Measurements from ENCODE around the gene SLC5A1. TPM values are rescaled to one million over a fixed set of nuclear protein-coding genes. Genes with fewer than 3 reads are reported as not detected.
"Not testable (repeated sequence)": the region's sequence is repeated elsewhere in the genome, so short reads cannot be mapped to it uniquely, and the experiment has no call there.

Gene SLC5A1
- total RNA-seq, 1 experiment from 2014 or later = not detected

DNA sequence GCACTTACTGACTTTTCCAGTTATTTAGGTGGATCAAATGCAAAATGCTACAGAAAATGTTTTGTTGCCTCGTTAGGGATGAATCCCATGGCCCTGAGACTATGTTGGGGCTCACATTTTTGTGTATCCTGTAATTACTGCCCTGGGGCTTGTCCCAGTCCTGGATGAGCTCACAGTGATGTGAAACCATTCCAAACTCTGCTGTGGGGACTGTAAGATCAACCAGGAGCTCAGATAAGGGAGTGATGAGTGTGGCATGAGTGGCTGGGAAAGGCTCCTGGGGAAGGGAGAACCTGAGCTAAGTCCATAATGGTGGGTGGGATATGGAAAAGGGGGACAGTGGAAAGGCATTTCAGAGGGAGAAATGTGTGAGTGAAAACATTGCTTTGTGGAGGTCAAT, 54.0 kb downstream of the SLC5A1 start:
- Histone ChIP-seq H3K27me3 (no peaks in the 10 kb centered on the region), H3K4me1 (no peaks in the 10 kb centered on the region), H3K27ac (no peak overlapping the region)

DNA sequence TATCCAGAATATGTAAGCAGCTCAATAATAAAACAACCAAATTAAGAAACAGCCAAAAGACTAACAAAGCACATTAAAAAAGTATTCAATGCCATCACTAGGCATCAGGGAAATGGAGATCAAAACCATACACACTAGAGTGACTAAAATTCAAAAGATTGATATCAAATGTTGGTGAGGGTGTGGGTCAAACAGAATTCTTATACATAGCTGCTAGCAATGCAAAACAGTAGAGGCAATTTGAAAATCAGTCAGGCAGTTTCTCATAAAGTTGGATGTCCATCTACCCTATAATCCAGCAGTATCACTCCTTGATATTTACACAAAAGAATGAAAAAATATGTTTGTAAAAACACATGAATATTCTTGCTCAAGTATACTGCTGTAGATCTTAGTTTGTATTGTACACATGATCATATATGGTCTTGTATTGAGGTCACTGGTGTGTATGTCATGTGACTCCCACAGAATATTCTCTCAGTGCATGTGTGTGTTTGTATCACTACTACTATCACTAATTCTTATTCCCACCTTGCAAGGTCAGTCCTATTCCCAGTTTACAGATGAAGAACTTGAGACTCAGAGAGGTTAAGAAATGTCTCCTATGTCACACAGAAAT, 54.9 kb downstream of the SLC5A1 start:
- no peaks in the 10 kb centered on the region for H3K36me3 ChIP-seq
- no peaks in the 10 kb centered on the region for H3K27me3 ChIP-seq
- H3K9me3 ChIP-seq (replicated peaks) = no peaks in the 10 kb centered on the region
- no peak overlapping the region for H3K4me3 ChIP-seq
- H3K4me1 ChIP-seq = no peaks in the 10 kb centered on the region
- no peak for DNase-seq
- no peak overlapping the region for H3K27ac ChIP-seq

More for the DNA sequence above, 54.0 kb downstream of the SLC5A1 start:
- Histone ChIP-seq H3K4me3 (no peak overlapping the region), H3K9me3 (replicated peaks) (no peaks in the 10 kb centered on the region), H3K36me3 (no peaks in the 10 kb centered on the region)
- DNase-seq = no peak

DNA sequence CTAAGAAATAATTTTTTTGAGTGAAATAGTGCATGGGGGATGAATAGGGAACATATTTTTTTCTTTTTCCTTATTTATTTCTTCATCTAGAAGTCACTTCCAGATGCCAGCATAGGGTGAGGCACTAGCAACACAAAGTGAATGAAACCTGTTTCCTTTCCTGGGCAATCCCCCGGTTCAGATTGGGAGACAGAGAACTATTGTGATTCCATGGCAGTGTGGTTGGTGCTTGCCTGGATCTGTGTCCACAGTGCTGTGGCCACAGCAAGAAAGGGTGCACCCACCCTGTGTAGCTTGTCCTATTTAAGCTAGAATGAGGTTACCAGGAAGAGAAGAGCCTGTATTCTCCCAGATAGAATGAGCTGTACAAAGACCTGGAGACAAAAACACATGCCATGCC, 57.6 kb downstream of the SLC5A1 start:
- H3K4me1 ChIP-seq = no peaks in the 10 kb centered on the region
- no peak overlapping the region for H3K4me3 ChIP-seq
- H3K36me3 ChIP-seq = no peaks in the 10 kb centered on the region
- no peaks in the 10 kb centered on the region for H3K27me3 ChIP-seq
- no peaks in the 10 kb centered on the region for H3K9me3 ChIP-seq (replicated peaks)
- DNase-seq = no peak
- no peak overlapping the region for H3K27ac ChIP-seq

DNA sequence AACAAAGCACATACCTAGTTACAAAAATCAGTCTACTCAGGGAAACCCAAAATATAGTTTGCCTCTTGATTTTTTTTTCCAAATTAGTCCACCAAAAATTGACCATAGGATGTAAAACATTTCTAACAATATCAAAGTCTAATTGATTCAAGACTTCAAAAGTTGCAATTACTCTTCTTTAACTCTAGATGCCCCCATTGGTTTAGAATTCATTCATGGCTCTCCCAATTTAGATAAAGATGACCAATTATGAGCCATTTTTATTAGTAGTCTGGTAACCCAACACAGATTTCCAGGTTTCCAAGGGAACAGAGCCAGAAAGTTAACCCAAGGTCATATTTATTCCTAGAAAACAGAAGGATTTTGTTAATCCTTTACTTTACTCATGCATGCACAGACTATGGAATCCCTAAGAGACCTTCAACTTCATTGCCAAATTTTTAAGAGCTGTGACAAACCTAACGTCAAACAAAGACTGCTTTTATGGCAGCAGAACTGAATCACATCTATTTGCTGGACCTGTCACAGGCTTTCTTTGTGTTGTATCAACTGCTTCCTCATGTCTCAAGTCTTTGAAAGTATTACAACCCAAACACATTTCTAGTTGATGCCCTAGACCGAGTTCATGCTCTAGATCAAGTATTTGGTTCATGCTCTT, 60.7 kb downstream of the SLC5A1 start:
- no peaks in the 10 kb centered on the region for H3K9me3 ChIP-seq (replicated peaks)
- DNase-seq = peak in 1 of 2 experiments; percentile 2
- H3K27me3 ChIP-seq = no peaks in the 10 kb centered on the region
- H3K27ac ChIP-seq = no peak overlapping the region
- H3K4me1 ChIP-seq = no peaks in the 10 kb centered on the region
- no peaks in the 10 kb centered on the region for H3K36me3 ChIP-seq
- no peak overlapping the region for H3K4me3 ChIP-seq

DNA sequence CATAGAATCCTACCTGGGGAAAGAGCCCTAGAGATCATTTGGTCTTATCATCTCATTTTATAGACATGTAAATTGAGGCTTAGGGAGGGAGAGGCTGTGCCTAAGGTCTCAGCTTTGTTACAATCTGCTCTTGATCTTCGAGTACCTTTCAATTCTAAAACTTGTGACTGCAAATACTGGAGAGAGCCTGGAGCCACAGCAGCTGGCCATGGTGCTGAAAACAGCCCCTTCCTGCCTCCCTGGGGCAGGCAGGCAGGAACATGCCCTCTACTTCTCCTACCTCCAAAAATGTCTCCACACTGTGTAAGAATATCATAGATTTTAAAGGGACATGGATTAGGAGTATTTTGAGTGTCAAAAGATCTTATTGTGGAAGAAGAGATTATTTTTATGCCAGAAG, 63.9 kb downstream of the SLC5A1 start:
- H3K9me3 ChIP-seq (replicated peaks) = no peaks in the 10 kb centered on the region
- peak in 1 of 2 experiments; percentile 49 for DNase-seq

DNA sequence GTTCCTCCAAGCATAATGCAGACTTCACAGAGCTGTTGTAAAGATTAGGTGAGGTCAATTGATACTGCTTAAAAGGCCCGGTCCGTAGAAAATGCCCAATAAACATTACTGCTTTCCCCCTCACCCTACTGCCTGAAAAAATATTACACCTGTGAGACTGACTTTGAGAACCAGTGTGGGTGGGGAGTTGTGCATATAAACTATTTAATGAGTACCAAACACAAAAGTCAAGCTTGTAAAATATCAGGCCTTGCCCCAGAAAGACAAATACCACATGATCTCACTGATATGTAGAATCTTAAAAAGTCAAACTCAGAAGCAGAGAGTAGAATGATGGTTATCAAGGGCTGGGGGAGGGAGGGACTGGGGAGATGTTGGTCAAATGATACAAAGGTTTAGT, 69.3 kb downstream of the SLC5A1 start:
- no peak for DNase-seq
- Histone ChIP-seq H3K36me3 (no peaks in the 10 kb centered on the region), H3K4me1 (no peaks in the 10 kb centered on the region), H3K27ac (no peak overlapping the region), H3K27me3 (no peaks in the 10 kb centered on the region), H3K4me3 (no peak overlapping the region), H3K9me3 (replicated peaks) (no peaks in the 10 kb centered on the region)

More for the DNA sequence above, 63.9 kb downstream of the SLC5A1 start:
- Histone ChIP-seq H3K4me3 (no peak overlapping the region), H3K27me3 (no peaks in the 10 kb centered on the region), H3K4me1 (no peaks in the 10 kb centered on the region), H3K27ac (no peak overlapping the region), H3K36me3 (no peaks in the 10 kb centered on the region)

DNA sequence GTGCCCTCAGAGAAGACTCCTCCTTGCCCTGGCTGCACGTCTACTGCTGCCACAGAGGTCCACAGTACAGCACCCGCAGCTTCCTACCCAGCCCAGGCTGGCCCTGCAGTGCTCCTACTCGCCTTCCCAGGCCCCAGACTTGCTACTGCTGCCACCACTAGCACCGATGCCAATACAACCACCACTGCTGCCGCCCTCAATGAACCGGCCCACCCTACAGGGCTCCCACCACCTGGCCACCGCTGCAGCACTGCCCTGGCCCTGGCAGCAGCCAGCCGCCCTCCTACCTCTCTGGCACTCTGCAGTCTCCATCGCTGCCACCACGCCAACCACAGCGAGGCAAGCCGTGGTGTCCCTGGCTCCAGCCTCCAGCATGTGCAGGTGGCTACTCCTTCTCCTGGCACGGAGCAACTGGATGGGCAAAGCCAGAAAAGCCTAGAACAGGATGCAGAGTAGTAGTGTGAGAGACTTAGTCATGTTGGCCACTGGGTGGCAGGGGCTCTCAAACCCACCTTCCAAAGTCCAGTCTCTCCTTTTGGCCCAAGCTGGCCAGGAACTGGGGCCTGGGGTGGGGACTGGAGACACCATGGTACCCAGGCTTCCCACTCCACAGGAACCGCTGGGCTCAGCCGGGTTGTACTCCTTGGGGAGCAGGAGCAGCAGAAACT, 76.6 kb downstream of the SLC5A1 start:
- no peak for DNase-seq
- no peaks in the 10 kb centered on the region for H3K9me3 ChIP-seq (replicated peaks)
- H3K4me1 ChIP-seq = no peaks in the 10 kb centered on the region
- H3K36me3 ChIP-seq = no peaks in the 10 kb centered on the region
- H3K4me3 ChIP-seq = no peak overlapping the region
- no peak overlapping the region for H3K27ac ChIP-seq
- H3K27me3 ChIP-seq = no peaks in the 10 kb centered on the region

DNA sequence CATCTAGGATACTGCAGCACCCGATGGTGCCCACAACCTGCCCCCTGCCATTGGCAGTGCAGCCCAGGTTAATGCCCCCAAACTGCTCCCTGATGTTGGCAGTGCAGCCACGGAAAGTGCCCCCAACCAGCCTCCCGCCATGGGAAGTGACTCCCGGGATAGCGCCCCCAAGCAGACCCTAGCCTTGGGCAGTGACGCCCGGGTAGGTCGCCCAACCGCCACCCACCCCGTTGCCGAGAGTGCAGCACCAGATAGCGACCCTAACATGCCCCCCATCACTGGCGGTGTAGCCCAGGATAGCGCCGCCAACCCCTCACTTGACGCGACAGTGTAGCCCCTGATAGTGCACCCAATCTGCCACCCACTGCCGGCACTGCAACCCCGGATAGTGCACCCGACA, 77.5 kb downstream of the SLC5A1 start:
- no peak overlapping the region for H3K4me3 ChIP-seq
- DNase-seq = no peak
- no peaks in the 10 kb centered on the region for H3K4me1 ChIP-seq
- H3K36me3 ChIP-seq = no peaks in the 10 kb centered on the region
- no peaks in the 10 kb centered on the region for H3K27me3 ChIP-seq
- H3K27ac ChIP-seq = no peak overlapping the region
- no peaks in the 10 kb centered on the region for H3K9me3 ChIP-seq (replicated peaks)

DNA sequence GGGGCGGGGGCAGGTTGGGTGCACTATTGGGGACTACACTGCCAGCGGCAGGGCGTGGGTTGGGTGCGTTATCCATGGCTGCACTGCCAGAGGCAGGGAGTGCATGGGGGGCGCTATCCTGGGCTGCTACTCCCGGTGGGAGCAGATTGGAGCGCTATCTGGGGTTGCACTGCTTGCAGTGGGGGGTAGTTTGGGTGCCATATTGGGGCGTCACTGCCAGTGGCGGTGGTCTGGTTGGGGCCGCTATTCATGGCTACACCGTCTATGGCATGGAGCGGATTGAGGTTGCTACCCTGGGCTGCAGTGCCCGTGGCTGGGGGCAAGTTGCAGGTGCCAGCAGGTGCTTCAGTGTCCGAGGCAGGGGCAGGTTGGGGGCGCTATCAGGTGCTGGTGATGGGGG, 79.8 kb downstream of the SLC5A1 start:
- Histone ChIP-seq H3K27me3 (no peaks in the 10 kb centered on the region), H3K4me3 (no peak overlapping the region), H3K4me1 (no peaks in the 10 kb centered on the region), H3K9me3 (replicated peaks) (no peaks in the 10 kb centered on the region), H3K36me3 (no peaks in the 10 kb centered on the region), H3K27ac (no peak overlapping the region)
- no peak for DNase-seq

DNA sequence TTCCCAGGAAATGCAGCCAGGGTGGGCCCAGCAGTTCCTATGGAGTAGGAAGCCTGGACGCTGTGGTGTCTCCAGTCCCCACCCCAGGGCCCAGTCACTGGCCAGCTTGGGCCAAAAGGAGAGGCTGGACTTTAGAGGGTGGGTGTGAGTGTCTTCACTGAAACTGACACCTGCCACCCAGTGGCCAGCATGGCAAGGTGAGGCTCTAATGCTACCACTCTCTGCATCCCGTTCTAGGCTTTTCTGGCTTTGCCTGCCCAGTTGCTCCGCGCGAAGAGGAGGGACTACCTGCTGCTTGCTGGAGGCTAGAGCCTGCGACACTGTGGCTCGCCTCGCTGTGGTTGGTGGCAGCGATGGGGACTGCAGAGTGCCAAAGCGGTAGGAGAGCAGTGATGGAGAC, 80.6 kb downstream of the SLC5A1 start:
- Histone ChIP-seq H3K9me3 (replicated peaks) (no peaks in the 10 kb centered on the region), H3K4me3 (no peak overlapping the region), H3K27me3 (no peaks in the 10 kb centered on the region), H3K27ac (no peak overlapping the region), H3K4me1 (no peaks in the 10 kb centered on the region), H3K36me3 (no peaks in the 10 kb centered on the region)
- DNase-seq = no peak

DNA sequence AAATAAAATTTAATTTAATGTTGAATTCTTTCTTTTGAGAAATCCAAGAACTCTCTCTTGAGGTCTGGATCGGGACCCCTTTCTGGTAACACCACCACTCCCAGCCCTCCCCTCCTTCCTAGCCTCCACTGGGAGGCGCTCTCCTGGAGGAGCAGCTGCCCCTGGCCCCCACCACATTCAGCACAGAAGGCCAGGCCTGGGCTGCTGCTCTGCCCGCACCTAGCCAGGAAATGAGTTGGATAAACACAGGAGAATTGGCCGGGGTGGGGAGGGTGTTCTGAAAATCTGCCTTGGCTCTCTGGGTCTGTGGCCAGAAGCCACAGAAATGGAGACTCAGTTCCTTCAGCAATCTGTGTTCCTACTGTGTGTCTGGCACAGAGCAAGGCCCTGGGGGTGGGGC, 84.8 kb downstream of the SLC5A1 start:
- H3K4me3 ChIP-seq = no peak overlapping the region
- no peaks in the 10 kb centered on the region for H3K9me3 ChIP-seq (replicated peaks)
- H3K27ac ChIP-seq = no peak overlapping the region
- no peaks in the 10 kb centered on the region for H3K36me3 ChIP-seq
- H3K4me1 ChIP-seq = no peaks in the 10 kb centered on the region
- no peak for DNase-seq
- H3K27me3 ChIP-seq = no peaks in the 10 kb centered on the region

DNA sequence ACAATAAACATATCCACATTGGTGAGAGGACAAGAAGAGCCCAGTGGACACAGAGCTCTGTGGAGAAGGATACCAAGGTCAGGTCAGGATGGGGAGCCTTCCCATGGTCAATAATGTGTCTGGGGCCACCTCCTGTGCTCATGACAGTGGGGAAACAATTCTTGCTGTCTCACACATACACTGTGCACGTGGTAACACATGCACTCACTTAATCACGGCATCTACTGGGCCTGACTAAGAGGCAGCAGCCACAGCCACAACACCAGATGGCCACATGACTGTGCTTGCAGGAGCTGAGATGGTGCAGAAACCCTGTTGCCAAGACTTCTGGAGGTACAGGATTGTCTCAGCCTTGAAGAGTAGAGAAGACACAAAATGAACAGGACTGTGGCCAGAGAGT, 87.4 kb downstream of the SLC5A1 start:
- no peak overlapping the region for H3K27ac ChIP-seq
- H3K4me3 ChIP-seq = no peak overlapping the region
- no peaks in the 10 kb centered on the region for H3K36me3 ChIP-seq
- H3K4me1 ChIP-seq = no peaks in the 10 kb centered on the region
- no peak for DNase-seq
- H3K27me3 ChIP-seq = no peaks in the 10 kb centered on the region
- no peaks in the 10 kb centered on the region for H3K9me3 ChIP-seq (replicated peaks)

DNA sequence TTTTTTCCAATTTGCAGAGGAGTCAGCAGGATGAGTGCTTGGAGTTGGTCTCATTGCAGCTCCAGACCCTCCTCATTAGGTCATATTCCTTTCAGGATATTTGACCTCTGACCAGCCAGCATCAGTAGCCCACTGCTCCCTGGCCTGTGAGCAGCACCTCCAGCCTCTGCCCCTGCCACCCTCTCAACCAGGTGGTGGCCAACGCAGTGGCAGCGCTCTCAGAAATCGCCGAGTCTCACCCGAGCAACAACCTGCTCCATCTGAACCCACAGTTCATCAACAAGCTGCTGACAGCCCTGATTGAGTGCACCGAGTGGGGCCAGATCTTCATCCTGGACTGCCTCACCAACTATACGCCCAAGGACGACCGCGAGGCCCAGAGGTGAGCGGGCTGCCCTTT, 89.1 kb downstream of the SLC5A1 start:
- no peaks in the 10 kb centered on the region for H3K4me1 ChIP-seq
- DNase-seq = no peak

DNA sequence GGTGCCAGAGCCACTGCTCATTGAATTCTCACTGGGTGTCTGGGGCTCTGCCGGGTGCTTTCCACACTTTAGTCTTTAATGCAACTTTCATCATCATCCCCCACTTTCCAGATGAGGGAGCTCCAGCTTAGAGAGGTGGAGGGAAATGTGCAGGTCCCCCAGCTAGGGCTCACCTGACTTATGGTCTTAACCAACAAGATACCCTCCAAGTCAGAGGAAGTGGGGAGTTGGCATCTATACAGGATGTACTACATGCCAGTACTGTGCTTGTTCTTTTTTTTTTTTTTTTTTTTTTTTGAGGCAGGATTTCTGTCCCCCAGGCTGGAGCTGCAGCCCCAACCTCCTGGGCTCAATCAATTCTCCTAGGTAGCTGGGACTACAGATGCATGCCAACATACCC, 89.7 kb downstream of the SLC5A1 start:
- H3K9me3 ChIP-seq (replicated peaks) = no peaks in the 10 kb centered on the region
- no peak overlapping the region for H3K4me3 ChIP-seq
- no peaks in the 10 kb centered on the region for H3K27me3 ChIP-seq
- H3K27ac ChIP-seq = no peak overlapping the region
- no peaks in the 10 kb centered on the region for H3K4me1 ChIP-seq
- no peak for DNase-seq
- H3K36me3 ChIP-seq = no peaks in the 10 kb centered on the region

More for the DNA sequence above, 89.1 kb downstream of the SLC5A1 start:
- Histone ChIP-seq H3K4me3 (no peak overlapping the region), H3K36me3 (no peaks in the 10 kb centered on the region), H3K27me3 (no peaks in the 10 kb centered on the region), H3K27ac (no peak overlapping the region), H3K9me3 (replicated peaks) (no peaks in the 10 kb centered on the region)

DNA sequence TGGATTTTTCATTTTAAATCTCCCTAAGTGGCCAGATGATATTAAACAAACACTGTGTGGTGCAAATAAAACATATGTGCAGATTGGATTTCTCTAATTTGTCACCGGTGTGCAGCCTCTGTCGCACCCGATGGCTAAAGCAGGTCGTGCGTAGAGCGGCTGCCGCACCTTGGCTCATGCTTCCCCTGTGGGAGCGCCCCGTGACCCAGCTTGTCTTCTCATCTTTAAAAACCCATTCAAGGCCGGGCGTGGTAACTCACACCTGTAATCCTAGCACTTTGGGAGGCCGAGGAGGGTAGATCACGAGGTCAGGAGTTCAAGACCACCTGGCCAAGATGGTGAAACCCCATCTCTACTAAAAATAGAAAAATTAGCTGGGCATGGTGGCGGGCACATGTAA, 91.7 kb downstream of the SLC5A1 start:
- H3K4me1 ChIP-seq; H3K27ac ChIP-seq; DNase-seq; H3K4me3 ChIP-seq; H3K27me3 ChIP-seq; H3K9me3 ChIP-seq (replicated peaks); H3K36me3 ChIP-seq: not testable (repeated sequence)

DNA sequence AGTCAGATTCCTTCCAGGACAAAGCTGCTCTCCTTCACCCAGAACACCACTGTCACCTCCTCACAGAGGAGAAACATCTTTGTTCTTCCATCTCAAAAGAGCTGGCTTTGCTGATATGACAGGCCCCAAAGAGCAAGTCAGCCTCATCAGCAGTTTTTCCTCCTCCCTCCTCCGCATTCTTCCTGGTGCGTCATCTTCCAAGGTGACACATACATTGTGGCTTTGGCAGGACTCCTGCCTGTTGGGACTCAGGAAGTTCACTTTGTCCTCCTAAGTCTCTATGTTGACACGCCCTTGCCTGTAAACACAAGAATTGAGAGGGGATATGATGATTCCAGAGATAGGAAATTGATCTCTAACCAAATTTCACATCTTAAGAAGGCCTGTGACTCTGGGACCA, 92.9 kb downstream of the SLC5A1 start:
- H3K27ac ChIP-seq; H3K27me3 ChIP-seq; H3K36me3 ChIP-seq; H3K9me3 ChIP-seq (replicated peaks); H3K4me3 ChIP-seq; DNase-seq; H3K4me1 ChIP-seq: not testable (repeated sequence)

Data from SJCRH30 (cell line).